KOPT-K1 (cell line): ENCODE results near the gene DNAJC28.
"Not testable (repeated sequence)": the region's sequence is repeated elsewhere in the genome, so short reads cannot be mapped to it uniquely, and the experiment has no call there.

Experiments
- H3K27ac ChIP-seq: fragments of 200-600 bp; sonication (generic); 2 replicates; pipeline ENCODE4 v1.5.1; 2016; ENCODE audit warnings: antibody characterized with exemption, mild to moderate bottlenecking, low read depth, low read length; ENCODE audit not compliant: poor library complexity, severe bottlenecking
- H3K36me3 ChIP-seq: fragments of 200-600 bp; sonication (generic); 2 replicates; pipeline ENCODE4 v1.5.1; 2017; ENCODE audit warnings: antibody characterized with exemption, mild to moderate bottlenecking, low read length, moderate library complexity; ENCODE audit not compliant: insufficient read depth
- H3K9me3 ChIP-seq: fragments of 200-600 bp; sonication (generic); 2 replicates; pipeline ENCODE4 v1.5.1; 2017; ENCODE audit warnings: antibody characterized with exemption, low read length, mild to moderate bottlenecking; ENCODE audit not compliant: insufficient read depth, poor library complexity, severe bottlenecking

Gene DNAJC28

GRCh38 chr21:33469183-33469582, 22.3 kb downstream of the DNAJC28 start:
- not testable (repeated sequence) for H3K9me3 ChIP-seq, H3K36me3 ChIP-seq, H3K27ac ChIP-seq

GRCh38 chr21:33461538-33462250, 29.8 kb downstream of the DNAJC28 start:
- H3K27ac ChIP-seq = no peak overlapping the region
- H3K36me3 ChIP-seq = peaks cover 3% of the 10 kb centered on the region; the same call in 1 of the 2 replicates
- no peaks in the 10 kb centered on the region for H3K9me3 ChIP-seq

GRCh38 chr21:33458861-33459260, 32.7 kb downstream of the DNAJC28 start:
- H3K9me3 ChIP-seq = no peaks in the 10 kb centered on the region
- no peak overlapping the region for H3K27ac ChIP-seq
- peaks cover 12% of the 10 kb centered on the region for H3K36me3 ChIP-seq

GRCh38 chr21:33455686-33456446, 35.6 kb downstream of the DNAJC28 start:
- Histone ChIP-seq H3K36me3 (peaks cover 12% of the 10 kb centered on the region), H3K9me3 (no peaks in the 10 kb centered on the region), H3K27ac (no peak overlapping the region)

- Histone ChIP-seq H3K36me3 (peaks cover 12% of the 10 kb centered on the region), H3K9me3 (no peaks in the 10 kb centered on the region)
These were observed 39.2 kb downstream of the DNAJC28 start for GRCh38 chr21:33452362-33452761.

GRCh38 chr21:33451634-33452071, 39.9 kb downstream of the DNAJC28 start:
- Histone ChIP-seq H3K9me3 (no peaks in the 10 kb centered on the region), H3K27ac (no peak overlapping the region), H3K36me3 (peaks cover 9% of the 10 kb centered on the region)

More at GRCh38 chr21:33452362-33452761, 39.2 kb downstream of the DNAJC28 start:
- H3K27ac ChIP-seq = no peak overlapping the region

GRCh38 chr21:33449616-33450015, 41.9 kb downstream of the DNAJC28 start:
- Histone ChIP-seq H3K36me3 (peaks cover 4% of the 10 kb centered on the region; the same call in 1 of the 2 replicates), H3K27ac (no peak overlapping the region), H3K9me3 (no peaks in the 10 kb centered on the region)

- not testable (repeated sequence) for H3K27ac ChIP-seq, H3K9me3 ChIP-seq, H3K36me3 ChIP-seq
These were observed 44.9 kb downstream of the DNAJC28 start for GRCh38 chr21:33446620-33447019.

GRCh38 chr21:33444499-33444898, 47.0 kb downstream of the DNAJC28 start:
- Histone ChIP-seq H3K27ac (no peak overlapping the region), H3K9me3 (no peaks in the 10 kb centered on the region), H3K36me3 (no peaks in the 10 kb centered on the region; the same call in 1 of the 2 replicates)

GRCh38 chr21:33443194-33443593, 48.3 kb downstream of the DNAJC28 start:
- Histone ChIP-seq H3K36me3 (peaks cover 3% of the 10 kb centered on the region; the same call in 1 of the 2 replicates), H3K27ac (no peak overlapping the region), H3K9me3 (no peaks in the 10 kb centered on the region)

GRCh38 chr21:33441489-33442477, 49.7 kb downstream of the DNAJC28 start:
- Histone ChIP-seq H3K9me3 (no peaks in the 10 kb centered on the region), H3K27ac (no peak overlapping the region), H3K36me3 (peaks cover 17% of the 10 kb centered on the region)
